ENCODE results near the gene CNNM2.

Gene CNNM2

GRCh38 chr10:103072276-103072675, 154.2 kb downstream of the CNNM2 start:
- no peak for DNase-seq (ENCODE audit: low read depth in 2 of 2)

GRCh38 chr10:103072891-103073290, 154.8 kb downstream of the CNNM2 start:
- no peak for DNase-seq (ENCODE audit: low read depth in 2 of 2)

- no peak for DNase-seq (ENCODE audit: low read depth in 2 of 2)
Observed at GRCh38 chr10:103077020-103077419, 158.9 kb downstream of the CNNM2 start.

GRCh38 chr10:103077491-103078308, 159.6 kb downstream of the CNNM2 start:
- DNase-seq (ENCODE audit: low read depth in 2 of 2) = no peak

DNA sequence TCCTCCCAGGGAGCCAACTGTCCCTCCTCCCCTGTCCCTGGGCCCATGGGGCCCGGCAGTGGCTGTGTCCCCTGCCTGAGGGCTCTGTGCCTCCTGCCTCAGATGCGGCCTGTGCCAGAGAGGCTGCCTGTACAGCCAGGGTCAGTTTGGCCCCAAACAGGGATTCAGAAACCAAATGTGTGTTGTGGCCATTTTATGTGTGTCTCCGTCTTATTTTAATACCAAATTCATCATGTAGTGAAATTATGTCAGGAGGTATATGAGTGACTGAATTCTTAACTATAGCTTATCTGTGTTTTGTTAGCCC, 160.2 kb downstream of the CNNM2 start:
- DNase-seq (ENCODE audit: low read depth in 2 of 2) = no peak

DNA sequence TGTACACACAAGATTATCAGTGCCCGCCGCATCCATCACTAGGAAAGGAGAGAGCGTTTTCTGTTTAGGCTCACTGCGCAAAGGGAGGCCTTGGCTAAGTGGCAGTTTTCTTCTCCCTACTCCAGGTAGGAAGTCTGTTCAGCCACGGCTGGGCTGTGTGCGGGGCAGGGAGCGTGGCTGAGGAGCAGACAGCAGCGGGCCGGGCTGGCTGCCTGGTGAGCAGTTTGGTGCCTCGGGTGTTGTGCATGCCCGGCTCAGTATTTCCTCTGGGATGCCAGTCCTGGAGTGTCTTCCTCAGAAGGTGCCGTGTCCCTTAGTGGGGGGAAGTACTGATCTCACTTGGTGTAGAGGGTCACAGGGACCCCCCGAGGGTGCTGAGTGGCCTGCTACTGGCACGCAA, 160.6 kb downstream of the CNNM2 start:
- DNase-seq (ENCODE audit: low read depth in 2 of 2) = no peak

DNA sequence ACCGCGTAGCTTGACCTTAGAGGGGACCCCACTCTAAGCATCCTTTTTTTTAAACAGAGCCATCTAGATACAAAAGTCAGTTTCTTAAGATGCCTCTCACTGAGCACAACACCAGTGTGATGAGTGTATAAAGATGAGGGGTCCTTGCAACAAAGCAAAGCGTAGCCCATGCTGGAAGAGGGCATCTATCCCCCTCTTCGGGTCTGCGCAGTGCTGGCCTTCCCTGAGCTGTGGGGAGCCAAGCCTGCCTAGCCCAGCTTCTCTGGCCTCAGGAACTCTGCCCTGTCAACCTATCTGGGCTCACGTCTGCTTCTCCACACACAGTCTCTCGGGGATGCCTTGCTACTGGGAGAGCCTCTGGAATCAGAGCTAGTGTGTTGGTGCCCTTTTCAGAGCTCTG, 161.0 kb downstream of the CNNM2 start:
- no peak for DNase-seq (ENCODE audit: low read depth in 2 of 2)

DNA sequence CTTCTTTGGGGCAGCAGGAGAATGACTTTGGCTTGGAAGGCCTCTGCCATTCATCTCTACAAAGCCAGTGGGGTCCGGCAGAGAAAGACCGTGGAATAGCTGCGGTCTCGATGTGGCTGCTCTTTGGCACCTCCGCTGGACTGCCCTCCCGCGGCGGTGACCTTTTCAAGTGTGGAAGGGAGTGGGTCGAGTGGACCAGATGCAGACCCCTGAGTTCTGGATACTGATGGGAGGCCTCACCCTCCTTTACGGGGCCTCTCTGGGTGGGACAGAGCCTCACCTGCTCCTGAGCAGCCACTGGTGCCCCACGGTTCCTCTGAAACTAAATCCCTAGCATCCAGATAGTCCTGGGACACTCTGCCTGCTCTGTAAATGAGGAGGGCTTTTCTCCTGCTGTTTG, 161.9 kb downstream of the CNNM2 start:
- DNase-seq (ENCODE audit: low read depth in 2 of 2) = no peak

- no peak for DNase-seq (ENCODE audit: low read depth in 2 of 2)
Observed at GRCh38 chr10:103080891-103081581, 162.9 kb downstream of the CNNM2 start.

GRCh38 chr10:103082683-103083082, 164.6 kb downstream of the CNNM2 start:
- DNase-seq (ENCODE audit: low read depth in 2 of 2) = no peak

DNA sequence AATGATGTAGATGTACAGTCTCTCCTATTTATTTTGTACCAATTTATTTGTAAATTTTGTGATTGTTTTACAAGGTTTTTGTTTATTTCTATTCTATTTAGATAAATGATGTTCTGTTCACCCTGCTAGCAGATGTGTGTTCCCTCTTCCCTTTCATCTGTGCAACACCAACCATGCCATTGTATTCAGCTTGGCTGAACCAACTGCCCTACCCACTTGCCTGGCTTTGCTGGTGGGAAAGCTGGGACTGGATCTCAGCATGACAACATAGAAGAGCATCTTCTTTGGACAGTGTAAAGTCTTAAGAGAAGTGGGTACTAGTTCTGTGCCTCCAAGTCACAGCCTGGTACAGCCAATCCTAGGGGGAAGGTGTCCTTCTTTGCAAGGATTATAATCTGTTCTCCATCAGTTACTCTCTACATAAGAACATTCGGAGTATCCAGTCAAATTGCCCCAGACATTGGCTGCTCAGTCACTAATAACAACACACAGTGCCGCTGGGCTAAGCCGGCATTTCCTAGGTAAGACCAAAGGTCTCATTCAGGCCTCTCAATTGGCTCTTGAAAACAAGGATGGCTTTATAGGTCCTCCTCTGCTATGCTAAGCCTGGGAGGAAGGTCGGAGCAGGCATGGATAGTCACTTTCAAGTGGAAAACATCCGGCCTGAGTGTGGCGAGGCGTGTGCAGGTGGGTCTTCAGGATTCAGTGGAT, 165.3 kb downstream of the CNNM2 start:
- no peak for DNase-seq (ENCODE audit: low read depth in 2 of 2)

GRCh38 chr10:103083977-103084320, 165.9 kb downstream of the CNNM2 start:
- no peak for DNase-seq (ENCODE audit: low read depth in 2 of 2)

- DNase-seq (ENCODE audit: low read depth in 2 of 2) = no peak
Observed at GRCh38 chr10:103086261-103086660, 168.2 kb downstream of the CNNM2 start.

GRCh38 chr10:103086799-103087198, 168.7 kb downstream of the CNNM2 start:
- no peak for DNase-seq (ENCODE audit: low read depth in 2 of 2)

GRCh38 chr10:103089493-103089892, 171.4 kb downstream of the CNNM2 start:
- DNase-seq (ENCODE audit: low read depth in 2 of 2) = no peak

- DNase-seq (ENCODE audit: low read depth in 2 of 2) = no peak
Observed at GRCh38 chr10:103090911-103091310, 172.8 kb downstream of the CNNM2 start.

DNA sequence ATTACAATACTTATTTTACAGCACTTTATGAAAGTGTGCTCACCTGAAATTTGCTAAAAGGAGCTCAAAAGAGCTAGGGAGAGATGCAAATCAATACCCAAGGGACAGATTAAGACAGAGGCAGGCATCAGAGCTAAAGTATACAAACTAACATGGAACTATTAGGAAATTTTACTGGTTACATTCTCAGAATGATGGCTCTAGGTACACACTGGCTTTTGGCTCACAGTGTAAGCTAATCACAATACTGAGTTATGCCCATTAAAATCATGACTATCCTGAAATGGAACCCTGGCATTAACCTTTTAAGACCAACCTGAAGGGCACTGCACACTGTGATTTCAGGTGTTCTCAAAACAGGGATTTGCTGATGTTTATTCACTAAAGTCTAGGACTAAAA, 176.9 kb downstream of the CNNM2 start:
- no peak for DNase-seq (ENCODE audit: low read depth in 2 of 2)

- DNase-seq (ENCODE audit: low read depth in 2 of 2) = no peak
Observed at GRCh38 chr10:103096130-103096529, 178.0 kb downstream of the CNNM2 start.

GRCh38 chr10:103098240-103098639, 180.1 kb downstream of the CNNM2 start:
- no peak for DNase-seq (ENCODE audit: low read depth in 2 of 2)

GRCh38 chr10:103100620-103101019, 182.5 kb downstream of the CNNM2 start:
- no peak for DNase-seq (ENCODE audit: low read depth in 2 of 2)

DNA sequence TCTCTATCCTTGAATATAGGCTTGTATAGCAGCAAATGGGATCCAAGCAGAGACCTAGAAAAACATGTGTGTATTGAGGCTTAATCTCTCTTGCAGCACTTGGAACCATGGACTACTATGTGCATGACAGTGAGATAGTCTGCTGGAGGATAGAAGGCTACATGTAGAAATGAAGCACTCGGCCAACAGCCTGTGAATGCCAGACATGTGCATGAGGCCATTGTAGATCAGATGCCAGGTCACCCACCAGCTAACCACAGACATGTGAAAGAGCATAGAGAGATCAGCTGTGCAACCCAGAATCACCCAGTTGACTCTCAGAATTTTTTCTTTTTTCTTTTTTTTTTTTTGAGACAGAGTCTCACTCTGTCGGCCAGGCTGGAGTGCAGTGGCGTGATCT, 184.1 kb downstream of the CNNM2 start:
- no peak for DNase-seq (ENCODE audit: low read depth in 2 of 2)

- DNase-seq (ENCODE audit: low read depth in 2 of 2) = no peak
Observed at GRCh38 chr10:103103989-103104388, 185.9 kb downstream of the CNNM2 start.

GRCh38 chr10:103104721-103105120, 186.6 kb downstream of the CNNM2 start:
- no peak for DNase-seq (ENCODE audit: low read depth in 2 of 2)

All from fibroblast of skin of left quadriceps (primary cell).